ENCODE measurements around the gene C10orf90. TPM values are rescaled to one million over a fixed set of nuclear protein-coding genes. Genes with fewer than 3 reads are reported as not detected.

The C10orf90 gene
- total RNA-seq, 3 donors from 2014 or later, result 0.16 to 30.4 (median 3.9) TPM

DNA sequence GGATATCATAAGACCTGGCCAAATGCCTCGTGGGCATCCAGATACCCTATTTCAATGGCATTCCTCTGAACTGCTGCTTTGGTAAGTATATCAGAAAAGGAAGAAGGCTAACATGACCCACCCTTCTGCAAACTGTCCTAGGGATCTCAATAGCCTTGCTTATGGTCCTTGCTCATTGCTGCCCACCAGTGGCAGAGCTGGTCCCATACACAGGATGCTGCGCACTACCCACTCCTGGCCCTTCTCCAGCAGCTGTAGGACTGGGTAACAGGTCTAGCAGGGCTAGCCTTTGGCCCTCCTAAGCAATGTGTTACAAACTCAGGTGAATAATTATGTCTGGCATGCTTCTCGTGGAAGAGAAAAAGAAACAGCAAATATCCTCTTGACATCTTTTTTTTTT, 72.5 kb downstream of the C10orf90 start:
- Histone ChIP-seq H3K27me3 (no peaks in the 10 kb centered on the region), H3K36me3 (no peaks in the 10 kb centered on the region), H3K4me1 (no peaks in the 10 kb centered on the region), H3K27ac (no peak overlapping the region), H3K9me3 (no peaks in the 10 kb centered on the region), H3K4me3 (no peak overlapping the region)
- no peak for DNase-seq (ENCODE audit: low spot score in 2 of 2)
- intact Hi-C loops (cut with DNase I; ENCODE audit: low total_unique reads), result no loop called here
- TF ChIP-seq POLR2AphosphoS5 (IDR thresholded peaks at IDR 0.05), result no peak
- TF ChIP-seq CTCF (IDR thresholded peaks at IDR 0.05), result peak in 2 of 3 donors; percentile 16 to 23
- TF ChIP-seq POLR2A (IDR thresholded peaks at IDR 0.05), result no peak

DNA sequence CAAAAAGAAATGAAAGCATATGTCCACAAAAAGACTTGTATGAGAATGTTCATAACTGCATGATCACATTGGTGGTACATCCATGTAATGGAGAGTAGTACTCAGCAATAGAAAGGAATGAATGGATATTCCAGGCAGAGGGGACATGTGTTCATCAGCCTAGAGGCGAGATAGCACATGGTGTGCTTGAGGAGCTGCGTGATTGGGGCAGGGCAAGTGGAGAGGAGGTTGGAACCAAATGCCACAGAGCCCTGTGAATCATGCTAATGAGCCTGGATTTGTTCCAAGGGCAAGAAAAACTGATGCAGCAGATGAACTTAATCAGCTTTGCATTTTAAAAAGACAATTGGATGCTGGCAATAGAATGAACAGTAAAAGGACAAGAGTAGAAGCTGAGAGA, 73.3 kb downstream of the C10orf90 start:
- TF ChIP-seq POLR2A (IDR thresholded peaks at IDR 0.05) (no peak), POLR2AphosphoS5 (IDR thresholded peaks at IDR 0.05) (no peak), CTCF (IDR thresholded peaks at IDR 0.05) (no peak)
- no peaks in the 10 kb centered on the region for H3K4me1 ChIP-seq
- no peaks in the 10 kb centered on the region for H3K27me3 ChIP-seq
- DNase-seq (ENCODE audit: low spot score in 2 of 2), result no peak
- intact Hi-C loops (cut with DNase I; ENCODE audit: low total_unique reads), result no loop called here
- H3K27ac ChIP-seq, result no peak overlapping the region
- H3K9me3 ChIP-seq, result no peaks in the 10 kb centered on the region
- H3K4me3 ChIP-seq, result no peak overlapping the region
- H3K36me3 ChIP-seq, result no peaks in the 10 kb centered on the region

DNA sequence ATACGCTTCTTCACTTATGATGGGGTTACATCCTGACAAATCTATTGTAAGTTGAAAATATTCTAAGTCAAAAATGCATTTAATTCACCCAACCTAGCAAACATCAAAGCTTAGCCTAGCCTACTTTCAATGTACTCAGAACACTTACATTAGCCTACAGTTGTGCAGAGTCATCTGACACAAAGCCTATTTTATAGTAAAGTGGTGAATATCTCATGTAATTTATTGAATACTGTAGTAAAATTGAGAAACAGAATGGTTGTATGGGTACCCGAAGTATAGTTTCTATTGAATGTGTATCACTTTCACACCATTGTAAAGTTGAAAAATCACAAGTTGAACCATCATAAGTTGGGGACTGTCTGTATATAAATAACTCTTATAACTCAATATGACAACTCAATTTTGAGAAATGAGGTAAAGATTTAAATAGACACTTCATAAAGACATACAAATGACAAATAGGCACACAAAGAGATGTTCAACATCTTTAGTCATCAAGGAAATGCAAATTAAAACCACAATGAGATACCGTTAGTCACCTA, 73.9 kb downstream of the C10orf90 start:
- no peak overlapping the region for H3K27ac ChIP-seq
- no peaks in the 10 kb centered on the region for H3K27me3 ChIP-seq
- H3K36me3 ChIP-seq, result no peaks in the 10 kb centered on the region
- H3K4me3 ChIP-seq, result no peak overlapping the region
- H3K4me1 ChIP-seq, result no peaks in the 10 kb centered on the region
- no peak for DNase-seq (ENCODE audit: low spot score in 2 of 2)
- no peak for TF ChIP-seq CTCF (IDR thresholded peaks at IDR 0.05)
- no peak for TF ChIP-seq POLR2AphosphoS5 (IDR thresholded peaks at IDR 0.05)
- TF ChIP-seq POLR2A (IDR thresholded peaks at IDR 0.05), result no peak
- intact Hi-C loops (cut with DNase I; ENCODE audit: low total_unique reads), result no loop called here
- H3K9me3 ChIP-seq, result no peaks in the 10 kb centered on the region

DNA sequence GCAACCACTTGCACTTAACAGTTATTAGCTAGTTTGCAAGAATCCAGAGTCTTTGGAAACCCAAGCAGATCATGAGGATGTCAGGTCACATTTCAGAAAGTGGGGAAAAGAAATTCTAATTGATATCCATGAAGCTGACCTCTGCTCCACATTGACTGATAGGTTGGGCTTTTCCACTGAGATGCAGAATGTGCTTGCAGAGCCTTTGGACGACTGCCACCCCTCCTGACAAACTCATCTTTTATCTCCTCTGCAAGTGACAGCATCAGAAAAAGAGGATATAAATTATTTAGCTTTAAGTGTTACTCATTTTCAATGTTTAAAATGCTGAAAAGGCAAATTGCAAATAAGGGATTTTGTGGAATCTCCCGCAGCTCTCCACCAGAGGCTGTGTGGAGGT, 75.3 kb downstream of the C10orf90 start:
- no peak for DNase-seq (ENCODE audit: low spot score in 2 of 2)
- Histone ChIP-seq H3K27me3 (no peaks in the 10 kb centered on the region), H3K36me3 (no peaks in the 10 kb centered on the region), H3K4me1 (no peaks in the 10 kb centered on the region), H3K4me3 (no peak overlapping the region), H3K9me3 (no peaks in the 10 kb centered on the region), H3K27ac (no peak overlapping the region)
- intact Hi-C loops (cut with DNase I; ENCODE audit: low total_unique reads), result no loop called here
- TF ChIP-seq POLR2AphosphoS5 (IDR thresholded peaks at IDR 0.05) (no peak), CTCF (IDR thresholded peaks at IDR 0.05) (no peak), POLR2A (IDR thresholded peaks at IDR 0.05) (no peak)

GRCh38 chr10:126593968-126594701, 76.4 kb downstream of the C10orf90 start:
- Histone ChIP-seq H3K36me3 (no peaks in the 10 kb centered on the region), H3K4me1 (no peaks in the 10 kb centered on the region), H3K4me3 (no peak overlapping the region), H3K27me3 (no peaks in the 10 kb centered on the region), H3K9me3 (no peaks in the 10 kb centered on the region), H3K27ac (no peak overlapping the region)
- no peak for TF ChIP-seq POLR2AphosphoS5 (IDR thresholded peaks at IDR 0.05)
- no peak for TF ChIP-seq CTCF (IDR thresholded peaks at IDR 0.05)
- no peak for TF ChIP-seq POLR2A (IDR thresholded peaks at IDR 0.05)
- intact Hi-C loops (cut with DNase I; ENCODE audit: low total_unique reads), result no loop called here
- DNase-seq (ENCODE audit: low spot score in 2 of 2), result no peak

Data from breast epithelium (tissue), 4 donors.